Activated CD4-positive, alpha-beta T cell treated with anti-CD3 and anti-CD28 coated beads, Interleukin-2, amount 50 U/mL, for 4 hours (primary cell): ENCODE data around the gene BLM.
"Not testable (repeated sequence)": the region's sequence is repeated elsewhere in the genome, so short reads cannot be mapped to it uniquely, and the experiment has no call there.

Source experiments
- DNase-seq, 2 experiments: peaks; one replicate each; pipeline ENCODE4 v3.0.0-alpha.2; 2020

BLM gene

DNA sequence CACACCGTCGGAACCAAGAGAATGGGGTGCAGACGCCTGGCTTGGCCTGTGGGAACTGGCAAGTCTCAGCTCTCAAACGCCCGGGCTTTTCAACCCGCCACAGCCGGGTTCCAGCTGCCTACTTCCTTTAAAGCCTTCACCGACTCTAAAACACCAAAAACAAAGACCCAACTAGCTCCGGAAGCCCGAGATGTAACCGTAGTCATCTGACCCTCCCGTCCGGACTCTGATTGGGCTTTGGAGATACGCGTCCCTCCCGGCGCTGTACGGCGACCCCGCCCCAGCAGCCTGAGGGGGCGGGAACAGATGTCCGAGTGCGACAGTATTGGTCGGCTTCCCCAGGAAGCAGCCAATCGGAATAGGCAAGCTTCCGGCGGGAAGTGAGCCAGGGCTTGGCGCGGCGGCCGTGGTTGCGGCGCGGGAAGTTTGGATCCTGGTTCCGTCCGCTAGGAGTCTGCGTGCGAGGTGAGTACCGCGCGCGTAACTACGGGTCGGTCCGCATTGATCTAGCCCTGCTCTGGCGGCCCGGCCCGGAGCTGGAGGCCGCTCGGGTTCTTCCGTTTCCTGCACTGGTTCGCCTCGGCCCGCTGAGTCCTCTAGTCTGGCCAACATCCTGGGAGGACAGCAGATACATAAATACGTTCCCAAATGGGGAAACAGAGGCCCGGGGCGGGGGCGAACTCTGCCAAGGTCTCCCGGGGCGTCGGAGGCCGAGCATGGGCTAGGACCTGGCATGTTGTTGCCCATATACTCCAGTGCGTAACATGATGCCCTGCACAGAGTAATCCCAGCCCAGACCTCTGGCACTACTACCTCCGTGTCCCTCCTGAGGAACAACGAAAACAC, at the start of gene BLM:
Gene BLM (plus strand): TSS at position 371 of the 846 bp plus-strand sequence. CDS start 30,047 bp downstream, outside the sequence.
- peak; percentile 90 to 92 for DNase-seq

GRCh38 chr15:90667755-90668345, 49.3 kb upstream of the BLM start:
- DNase-seq, result not testable (repeated sequence)

GRCh38 chr15:90670631-90671030, 46.5 kb upstream of the BLM start:
- DNase-seq, result not testable (repeated sequence)

DNA sequence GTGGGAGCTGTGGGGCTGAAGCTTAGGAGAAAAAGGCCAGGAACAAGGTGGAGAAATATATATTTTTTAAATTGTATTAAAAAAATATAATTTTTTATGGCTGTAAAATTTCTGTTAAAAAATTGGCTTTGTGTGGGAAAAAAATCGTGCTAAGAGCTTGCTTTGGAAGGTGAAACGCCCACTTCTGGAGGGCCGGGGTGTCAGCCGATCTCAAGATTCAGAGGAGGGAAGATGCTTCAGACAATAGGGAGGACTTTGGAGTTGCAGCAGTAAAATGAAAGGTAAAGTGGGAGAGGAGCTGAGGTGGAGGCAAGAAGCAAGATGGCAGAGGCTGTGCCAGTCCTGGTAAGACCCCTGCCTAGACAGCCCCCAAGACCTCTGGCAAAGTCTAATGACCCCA, 45.9 kb upstream of the BLM start:
- DNase-seq, result no peak

DNA sequence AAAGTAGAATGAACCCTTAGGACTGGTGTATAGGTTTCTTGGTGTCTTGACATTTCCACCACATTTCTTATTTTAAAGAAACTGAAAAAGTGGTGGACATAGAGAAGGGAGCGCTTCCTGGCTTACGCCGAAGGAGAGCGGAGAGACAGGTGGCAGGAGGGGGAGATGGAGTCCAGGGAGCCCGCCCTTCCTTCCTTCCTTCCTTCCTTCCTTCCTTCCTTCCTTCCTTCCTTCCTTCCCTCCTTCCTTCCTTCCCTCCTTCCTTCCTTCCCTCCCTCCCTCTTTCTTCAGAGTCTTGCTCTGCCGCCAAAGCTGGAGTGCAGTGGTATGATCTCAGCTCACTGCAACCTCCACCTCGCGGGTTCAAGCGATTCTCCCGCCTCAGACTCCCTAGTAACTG, 43.8 kb upstream of the BLM start:
- DNase-seq, result not testable (repeated sequence)

DNA sequence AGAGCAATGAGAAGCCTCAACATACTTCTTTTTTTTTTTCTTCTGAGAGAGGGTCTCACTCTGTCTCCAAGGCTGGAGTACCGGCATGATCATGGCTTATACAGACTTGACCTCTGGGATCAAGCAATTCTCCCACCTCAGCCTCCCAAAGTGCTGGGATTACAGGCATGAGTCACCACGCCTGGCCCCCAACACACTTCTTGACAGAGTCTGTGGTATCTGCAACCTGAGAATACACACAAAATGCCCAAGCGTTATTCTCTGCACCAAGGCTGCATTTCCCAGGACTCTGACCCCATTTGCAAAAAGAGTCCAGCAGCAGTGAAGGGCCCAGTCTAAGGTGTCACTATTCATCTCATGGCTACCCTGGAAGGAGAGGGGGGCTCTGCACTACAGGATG, 42.7 kb upstream of the BLM start:
- DNase-seq, result no peak

DNA sequence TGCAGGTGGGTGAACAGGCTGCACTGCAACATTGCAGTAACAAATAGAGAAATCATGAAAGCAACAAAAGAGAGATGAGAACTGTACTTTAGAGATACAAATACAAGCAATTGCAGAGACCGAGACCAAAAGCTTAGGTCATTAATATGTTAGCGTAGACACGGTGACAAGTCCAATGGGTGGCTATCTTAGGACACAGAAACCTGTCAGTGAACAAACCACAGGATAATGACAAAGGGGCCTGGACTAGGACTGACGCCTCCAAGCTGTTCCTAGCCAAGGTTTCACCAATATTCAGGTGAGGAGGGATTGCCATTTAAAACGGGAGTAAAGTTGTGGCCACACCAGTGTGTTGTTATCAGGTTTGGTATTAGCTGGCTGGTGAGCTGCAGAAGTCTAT, 41.7 kb upstream of the BLM start:
- DNase-seq, result no peak

GRCh38 chr15:90677807-90678790, 39.0 kb upstream of the BLM start:
- no peak for DNase-seq

DNA sequence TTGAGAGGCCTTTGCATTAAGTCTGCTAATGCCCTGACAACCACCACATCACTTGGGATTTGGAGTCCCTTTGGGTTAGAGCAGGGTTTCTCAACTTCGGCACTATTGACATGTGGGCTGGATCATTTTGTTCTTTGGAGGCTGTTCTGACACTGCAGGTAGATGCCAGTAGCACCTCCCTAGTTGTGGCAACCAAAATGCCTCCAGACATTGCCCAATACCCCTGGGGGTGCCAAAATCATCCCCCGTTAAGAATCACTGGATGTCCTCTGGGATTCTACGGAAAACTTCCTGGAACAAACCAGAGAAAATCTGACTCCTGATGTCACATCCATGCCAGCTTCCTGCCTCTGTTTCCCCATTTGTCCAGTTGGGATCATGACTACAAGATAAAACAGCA, 37.2 kb upstream of the BLM start:
- no peak for DNase-seq

GRCh38 chr15:90680371-90680935, 36.7 kb upstream of the BLM start:
- DNase-seq, result no peak

- no peak for DNase-seq
These were observed 36.1 kb upstream of the BLM start for GRCh38 chr15:90681056-90681455.

- DNase-seq, result no peak
These were observed 35.7 kb upstream of the BLM start for GRCh38 chr15:90681480-90681879.

GRCh38 chr15:90683371-90683770, 33.8 kb upstream of the BLM start:
- DNase-seq, result no peak

DNA sequence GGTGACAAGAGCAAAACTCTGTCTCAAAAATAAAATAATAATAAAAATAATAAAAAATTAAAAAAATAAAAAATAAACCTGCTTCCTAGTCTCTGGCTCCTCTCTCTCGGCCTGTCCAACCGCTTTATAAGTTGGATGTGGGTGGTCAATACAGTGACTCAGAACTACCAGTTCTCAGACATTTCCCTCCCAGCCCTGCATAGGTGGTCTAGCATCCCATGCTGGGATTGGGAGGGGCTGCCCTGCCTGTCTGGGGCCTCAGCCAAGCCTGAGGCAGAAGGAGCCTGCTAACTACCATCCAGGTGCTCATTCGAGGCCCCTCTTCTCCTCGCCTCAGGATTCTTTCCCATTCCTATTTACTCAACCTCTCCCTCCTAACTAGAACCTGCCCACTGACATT, 33.3 kb upstream of the BLM start:
- no peak for DNase-seq

DNA sequence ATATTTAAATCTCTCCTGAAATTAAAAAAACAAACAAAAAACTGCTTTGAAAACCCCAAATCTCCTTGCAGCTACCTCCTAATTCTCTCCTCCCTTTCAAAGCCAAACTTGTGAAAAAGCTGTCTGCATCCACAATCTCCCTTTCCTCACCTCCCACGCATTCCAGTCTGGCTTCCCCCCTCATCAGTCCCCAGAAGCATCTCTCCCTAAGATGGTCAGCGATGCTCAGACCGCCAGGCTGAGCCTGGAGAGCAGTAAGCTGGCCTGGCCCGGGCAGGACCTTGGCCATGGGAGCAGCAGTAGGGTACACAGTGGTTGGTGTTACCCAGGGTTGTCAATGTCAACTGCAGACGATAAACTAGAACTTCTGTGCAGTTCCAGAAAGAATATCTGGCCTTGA, 32.9 kb upstream of the BLM start:
- DNase-seq, result no peak

DNA sequence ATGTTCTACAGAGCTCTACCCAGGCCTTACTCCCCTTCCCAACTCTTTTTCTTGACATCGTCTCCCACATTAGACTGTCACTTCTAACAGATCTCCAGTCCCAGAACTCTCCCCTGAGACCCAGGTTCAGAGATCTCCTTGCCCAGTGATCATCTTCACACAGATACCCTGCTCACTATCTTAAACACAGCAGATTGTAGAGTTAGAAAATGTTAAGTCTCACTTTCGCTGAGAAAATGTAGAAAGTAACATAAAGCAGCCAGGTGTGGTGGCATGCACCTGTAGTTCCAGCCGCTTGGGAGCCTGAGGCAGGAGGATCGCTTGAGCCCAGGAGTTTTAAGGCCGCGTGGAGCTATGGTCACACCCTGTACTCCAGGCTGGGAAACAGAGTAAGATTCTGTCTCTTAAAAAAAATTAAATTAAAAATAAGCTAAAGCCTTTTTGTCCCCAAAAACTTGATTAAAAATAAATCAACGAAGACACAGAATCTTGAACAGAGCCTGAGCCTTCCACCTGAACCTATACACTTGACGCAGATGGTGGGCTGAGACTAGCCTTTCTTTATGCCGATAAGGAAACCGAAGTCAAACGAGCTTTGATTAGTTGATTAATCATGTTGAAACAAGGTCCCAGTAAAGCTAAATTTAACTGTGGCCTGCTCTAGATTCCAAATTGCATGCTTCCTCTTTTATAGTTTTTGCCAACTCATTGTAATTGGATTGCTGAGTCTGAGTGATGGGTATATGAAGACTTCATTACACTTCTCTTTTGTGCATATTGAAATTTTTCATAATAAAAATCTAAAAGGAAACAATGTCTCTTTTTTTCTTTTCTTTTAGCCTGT, 31.3 kb upstream of the BLM start:
- DNase-seq, result no peak

- DNase-seq, result no peak
These were observed 30.5 kb upstream of the BLM start for GRCh38 chr15:90686435-90687218.

GRCh38 chr15:90689326-90689961, 27.7 kb upstream of the BLM start:
- DNase-seq, result not testable (repeated sequence)

DNA sequence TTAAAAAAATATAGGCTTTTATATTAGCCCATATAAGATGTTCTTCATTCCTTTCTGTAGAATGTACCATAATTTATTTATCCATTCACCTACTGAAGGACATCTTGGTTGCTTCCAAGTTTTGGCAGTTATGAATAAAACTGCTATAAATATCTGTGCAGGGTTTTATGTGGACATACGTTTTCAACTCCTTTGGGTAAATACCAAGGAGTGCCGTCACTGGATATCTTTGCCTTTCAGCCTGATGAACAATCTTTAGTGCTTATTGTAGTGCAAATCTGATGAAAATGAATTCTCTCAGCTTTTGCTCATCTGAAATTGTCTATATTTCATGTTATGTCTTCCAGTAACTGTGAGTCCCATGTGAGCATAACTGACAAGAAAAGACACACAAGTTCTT, 26.6 kb upstream of the BLM start:
- no peak for DNase-seq

GRCh38 chr15:90691369-90691768, 25.8 kb upstream of the BLM start:
- DNase-seq, result no peak
